Nephron (organoid): ENCODE data around the gene KIF16B.

ENCODE experiments used
- H3K27ac Mint-ChIP-seq, 3 experiments: 2 replicates each; pipeline ENCODE4 v1.8.0; 2020; ENCODE audit warnings: mixed read lengths in 3 of 3, mild to moderate bottlenecking in 2 of 3, moderate library complexity in 1 of 3
- H3K27me3 Mint-ChIP-seq: 2 replicates; pipeline ENCODE4 v1.8.0; 2021; ENCODE audit warnings: low read depth, mild to moderate bottlenecking, moderate library complexity, mixed read lengths
- H3K36me3 Mint-ChIP-seq: 2 replicates; pipeline ENCODE4 v1.8.0; 2020; ENCODE audit warnings: low read depth, mixed read lengths
- H3K4me1 Mint-ChIP-seq: 2 replicates; pipeline ENCODE4 v1.8.0; 2020; ENCODE audit warnings: mixed read lengths
- H3K4me3 Mint-ChIP-seq, 3 experiments: 2 replicates each; pipeline ENCODE4 v1.8.0; 2020; ENCODE audit warnings: mild to moderate bottlenecking in 3 of 3, mixed read lengths in 3 of 3, moderate library complexity in 2 of 3
- H3K9me3 Mint-ChIP-seq: 2 replicates; pipeline ENCODE4 v1.8.0; 2020; ENCODE audit warnings: mixed read lengths
- TF ChIP-seq, protein P1 (sequence below), 3 experiments: fragments of 200-600 bp; sonication (generic); IDR thresholded peaks; one replicate each; pipeline ENCODE4 v1.5.0; 2021; ENCODE audit warnings: antibody characterized with exemption in 3 of 3; ENCODE audit not compliant: unreplicated experiment in 3 of 3

The KIF16B gene

DNA sequence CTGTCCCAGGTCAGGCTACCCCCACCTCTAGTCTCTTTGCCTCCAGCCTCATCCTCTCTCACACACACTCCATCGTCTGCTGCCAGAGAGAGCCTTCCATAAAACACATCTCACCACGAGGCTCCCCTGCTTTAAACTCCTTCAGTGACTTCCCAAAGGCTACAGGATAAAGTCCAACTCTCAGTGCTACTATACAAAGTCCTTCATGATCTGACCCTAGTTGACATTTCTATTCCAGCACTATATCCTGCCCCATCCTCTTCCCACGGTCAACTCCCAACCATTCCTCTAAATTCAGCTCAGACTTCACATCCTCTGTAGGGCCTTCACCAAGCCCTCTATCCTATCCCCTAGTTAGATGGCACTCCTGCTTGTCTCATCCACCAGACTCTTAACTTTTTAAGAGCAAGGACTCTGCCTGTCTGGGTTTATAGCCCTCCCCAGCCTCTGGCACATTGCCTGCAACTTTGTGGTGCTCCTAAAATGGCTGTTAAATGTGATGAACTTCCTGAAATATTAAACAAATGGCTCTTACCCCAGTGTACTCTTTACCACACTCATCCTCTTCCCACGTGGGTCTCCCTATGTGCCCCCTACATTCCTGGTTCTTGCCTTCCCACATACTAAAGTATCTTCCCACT is 36.1 kb downstream of the KIF16B start:
- no peaks in the 10 kb centered on the region for H3K9me3 Mint-ChIP-seq
- no peaks in the 10 kb centered on the region for H3K4me1 Mint-ChIP-seq
- no peaks in the 10 kb centered on the region for H3K27me3 Mint-ChIP-seq
- H3K27ac Mint-ChIP-seq = peak overlapping the region in 1 of 3 experiments; percentile 20
- H3K36me3 Mint-ChIP-seq = peaks cover 3% of the 10 kb centered on the region
- H3K4me3 Mint-ChIP-seq = no peak overlapping the region
- TF ChIP-seq, protein P1, sequence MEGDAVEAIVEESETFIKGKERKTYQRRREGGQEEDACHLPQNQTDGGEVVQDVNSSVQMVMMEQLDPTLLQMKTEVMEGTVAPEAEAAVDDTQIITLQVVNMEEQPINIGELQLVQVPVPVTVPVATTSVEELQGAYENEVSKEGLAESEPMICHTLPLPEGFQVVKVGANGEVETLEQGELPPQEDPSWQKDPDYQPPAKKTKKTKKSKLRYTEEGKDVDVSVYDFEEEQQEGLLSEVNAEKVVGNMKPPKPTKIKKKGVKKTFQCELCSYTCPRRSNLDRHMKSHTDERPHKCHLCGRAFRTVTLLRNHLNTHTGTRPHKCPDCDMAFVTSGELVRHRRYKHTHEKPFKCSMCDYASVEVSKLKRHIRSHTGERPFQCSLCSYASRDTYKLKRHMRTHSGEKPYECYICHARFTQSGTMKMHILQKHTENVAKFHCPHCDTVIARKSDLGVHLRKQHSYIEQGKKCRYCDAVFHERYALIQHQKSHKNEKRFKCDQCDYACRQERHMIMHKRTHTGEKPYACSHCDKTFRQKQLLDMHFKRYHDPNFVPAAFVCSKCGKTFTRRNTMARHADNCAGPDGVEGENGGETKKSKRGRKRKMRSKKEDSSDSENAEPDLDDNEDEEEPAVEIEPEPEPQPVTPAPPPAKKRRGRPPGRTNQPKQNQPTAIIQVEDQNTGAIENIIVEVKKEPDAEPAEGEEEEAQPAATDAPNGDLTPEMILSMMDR (IDR thresholded peaks at IDR 0.05; ENCODE audit: unreplicated experiment in 3 of 3) = no peak

DNA sequence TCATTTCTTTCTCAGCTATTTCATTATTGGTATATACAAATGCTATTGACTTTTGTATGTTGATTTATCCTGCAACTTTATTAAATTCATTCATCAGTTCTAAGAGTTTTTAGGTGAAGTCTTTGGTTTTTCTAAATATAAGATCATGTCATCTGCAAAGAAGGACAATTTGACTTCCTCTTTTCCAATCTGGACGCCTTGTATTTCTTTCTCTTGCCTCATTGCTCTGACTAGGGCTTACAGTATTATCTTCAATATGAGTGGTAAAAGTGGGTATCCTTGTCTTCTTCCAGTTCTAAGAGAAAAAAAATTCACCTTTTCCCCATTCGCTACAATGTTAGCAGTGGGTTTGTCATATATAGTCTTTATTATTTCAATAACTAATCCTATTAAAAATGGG is 38.0 kb downstream of the KIF16B start:
- Mint-ChIP-seq H3K4me1 (no peaks in the 10 kb centered on the region), H3K9me3 (no peaks in the 10 kb centered on the region), H3K27me3 (no peaks in the 10 kb centered on the region), H3K36me3 (peaks cover 3% of the 10 kb centered on the region), H3K27ac (no peak overlapping the region), H3K4me3 (no peak overlapping the region)
- TF ChIP-seq, protein P1 (IDR thresholded peaks at IDR 0.05; ENCODE audit: unreplicated experiment in 3 of 3) = no peak

DNA sequence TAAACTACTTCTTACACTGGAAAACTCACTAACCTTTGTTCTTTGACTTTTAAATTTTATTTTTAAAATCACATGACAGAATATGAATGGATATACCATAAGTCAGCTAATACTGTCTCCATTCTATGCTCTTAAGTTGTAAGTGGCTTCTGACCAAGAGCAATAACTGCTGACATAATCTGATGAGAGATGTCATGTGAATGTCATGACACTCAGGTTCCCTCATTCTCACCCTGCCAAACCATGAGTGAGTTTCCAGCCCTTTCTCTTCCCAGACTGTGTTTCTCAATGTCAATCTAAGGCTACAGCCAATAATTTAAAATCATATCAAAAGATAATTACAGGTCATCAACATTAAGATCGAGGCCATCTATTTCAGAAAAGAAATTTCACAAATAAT is 39.7 kb downstream of the KIF16B start:
- H3K4me3 Mint-ChIP-seq = no peak overlapping the region

DNA sequence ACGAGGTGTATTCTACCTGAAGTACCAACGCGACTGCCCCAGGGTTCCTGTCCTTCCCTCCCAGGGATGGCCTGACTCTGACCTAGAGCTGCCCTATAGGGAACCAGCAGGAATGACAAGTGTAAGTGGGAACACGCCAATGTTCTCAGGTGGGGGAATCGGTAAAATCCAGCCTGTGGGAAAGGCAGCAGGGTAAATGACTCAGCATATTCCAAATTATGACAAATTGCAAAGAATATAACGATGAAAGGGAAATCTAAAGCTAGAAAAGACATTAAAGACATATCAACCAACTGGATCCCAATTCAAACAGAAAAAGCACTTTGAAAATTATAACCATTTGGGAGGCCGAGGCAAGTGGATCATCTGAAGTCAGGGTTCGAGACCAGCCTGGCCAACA is 41.8 kb downstream of the KIF16B start:
- Mint-ChIP-seq H3K4me1 (peaks cover 18% of the 10 kb centered on the region), H3K27me3 (no peaks in the 10 kb centered on the region), H3K9me3 (no peaks in the 10 kb centered on the region), H3K36me3 (peaks cover 7% of the 10 kb centered on the region), H3K4me3 (no peak overlapping the region), H3K27ac (no peak overlapping the region)
- TF ChIP-seq, protein P1 (IDR thresholded peaks at IDR 0.05; ENCODE audit: unreplicated experiment in 3 of 3) = no peak

More for the DNA sequence above, 39.7 kb downstream of the KIF16B start:
- Mint-ChIP-seq H3K36me3 (peaks cover 3% of the 10 kb centered on the region), H3K4me1 (peaks cover 4% of the 10 kb centered on the region), H3K27me3 (no peaks in the 10 kb centered on the region), H3K9me3 (no peaks in the 10 kb centered on the region), H3K27ac (no peak overlapping the region)
- TF ChIP-seq, protein P1 (IDR thresholded peaks at IDR 0.05; ENCODE audit: unreplicated experiment in 3 of 3) = no peak

DNA sequence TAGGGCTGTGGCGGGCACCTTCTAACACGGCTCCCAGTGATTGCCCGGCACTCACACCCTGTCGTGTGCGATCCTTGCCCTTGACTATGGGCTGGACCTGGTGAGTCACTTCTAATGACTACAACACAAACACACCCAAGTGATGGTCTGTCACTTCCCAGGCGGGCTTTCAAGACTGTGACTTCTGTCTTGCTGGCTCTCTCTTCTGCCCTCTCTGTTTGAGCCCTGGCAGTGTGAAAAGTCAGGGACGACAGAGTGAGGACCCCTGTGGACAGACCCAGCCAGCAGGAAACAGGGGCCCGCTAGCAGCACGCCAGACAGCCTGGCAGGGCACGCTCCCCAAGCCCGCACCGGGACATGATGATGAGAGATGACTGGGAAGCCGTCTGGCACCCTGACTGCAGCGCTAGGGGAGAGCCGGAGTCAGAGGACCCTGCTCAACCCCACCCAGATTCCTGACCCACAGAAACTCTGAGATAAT is 43.0 kb downstream of the KIF16B start:
- Mint-ChIP-seq H3K27me3 (no peaks in the 10 kb centered on the region), H3K9me3 (peaks cover 5% of the 10 kb centered on the region), H3K4me3 (no peak overlapping the region), H3K4me1 (peaks cover 19% of the 10 kb centered on the region), H3K27ac (no peak overlapping the region), H3K36me3 (peaks cover 19% of the 10 kb centered on the region)
- TF ChIP-seq, protein P1 (IDR thresholded peaks at IDR 0.05; ENCODE audit: unreplicated experiment in 3 of 3) = no peak

DNA sequence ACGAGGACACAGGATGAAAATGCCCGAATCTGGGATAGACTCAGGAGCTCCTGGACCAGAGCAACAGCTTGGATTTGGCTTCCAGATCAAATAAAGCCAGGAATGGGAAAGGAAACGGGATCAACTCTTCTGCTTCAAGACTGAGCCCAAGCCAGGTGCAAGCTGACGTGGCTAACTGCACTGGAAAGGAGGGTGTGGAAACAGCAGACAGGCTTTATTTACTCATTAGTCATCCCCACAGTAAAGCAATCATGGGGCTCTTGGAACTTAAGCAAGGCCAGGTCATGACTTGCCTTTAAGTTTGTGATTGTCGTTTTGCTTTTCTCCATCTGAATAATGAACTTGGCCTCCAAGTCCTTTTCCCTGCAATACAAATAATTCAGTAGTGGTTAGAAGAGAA is 45.2 kb downstream of the KIF16B start:
- Mint-ChIP-seq H3K27ac (peak overlapping the region in 1 of 3 experiments; percentile 14), H3K4me3 (no peak overlapping the region), H3K4me1 (peaks cover 19% of the 10 kb centered on the region), H3K9me3 (peaks cover 7% of the 10 kb centered on the region), H3K36me3 (peaks cover 41% of the 10 kb centered on the region), H3K27me3 (no peaks in the 10 kb centered on the region)
- TF ChIP-seq, protein P1 (IDR thresholded peaks at IDR 0.05; ENCODE audit: unreplicated experiment in 3 of 3) = no peak
